Smooth muscle cell (in vitro differentiated cells): ENCODE results near the gene TMEM178B. TPM values are rescaled to one million over a fixed set of nuclear protein-coding genes. Genes with fewer than 3 reads are reported as not detected.

Experiments used
- DNase-seq: peaks from one replicate; lab custom pipeline; 2025; ENCODE audit not compliant: unreplicated experiment; lab: John Stamatoyannopoulos, UW
- H2AFZ ChIP-seq: fragments of 200-600 bp; sonication (generic); 2 replicates; pipeline ENCODE4 v1.6.0; 2016; ENCODE audit warnings: antibody characterized with exemption, low read depth, mild to moderate bottlenecking
- H3F3A ChIP-seq: fragments of 200-600 bp; sonication (generic); 2 replicates; pipeline ENCODE4 v1.6.0; 2017; ENCODE audit warnings: antibody characterized with exemption, low read depth
- H3K27ac ChIP-seq: fragments of 200-600 bp; sonication (generic); 2 replicates; pipeline ENCODE4 v1.5.1; 2016; ENCODE audit warnings: low read depth, mild to moderate bottlenecking
- H3K27me3 ChIP-seq: fragments of 200-600 bp; sonication (generic); 2 replicates; pipeline ENCODE4 v1.6.1; 2016; ENCODE audit warnings: low read depth, mild to moderate bottlenecking
- H3K36me3 ChIP-seq: fragments of 200-600 bp; sonication (generic); 2 replicates; pipeline ENCODE4 v1.5.1; 2016; ENCODE audit warnings: low read depth
- H3K4me1 ChIP-seq: fragments of 200-600 bp; sonication (generic); 2 replicates; pipeline ENCODE4 v1.5.1; 2016; ENCODE audit warnings: low read depth
- H3K4me2 ChIP-seq: fragments of 200-600 bp; sonication (generic); 2 replicates; pipeline ENCODE4 v1.6.0; 2016; ENCODE audit warnings: mild to moderate bottlenecking
- H3K4me3 ChIP-seq: fragments of 200-600 bp; sonication (generic); 2 replicates; pipeline ENCODE4 v1.5.1; 2016; ENCODE audit warnings: mild to moderate bottlenecking
- H3K79me2 ChIP-seq: fragments of 200-600 bp; sonication (generic); 2 replicates; pipeline ENCODE4 v1.6.0; 2016; ENCODE audit warnings: low read depth, mild to moderate bottlenecking
- H3K9ac ChIP-seq: fragments of 200-600 bp; sonication (generic); 2 replicates; pipeline ENCODE4 v1.6.0; 2016; ENCODE audit warnings: low read depth
- H3K9me3 ChIP-seq: fragments of 200-600 bp; sonication (generic); replicated peaks from 2 replicates; pipeline ENCODE4 v1.5.1; 2016; ENCODE audit warnings: low read depth
- H4K20me1 ChIP-seq: fragments of 200-600 bp; sonication (generic); 2 replicates; pipeline ENCODE4 v1.6.0; 2016; ENCODE audit warnings: low read depth
- CTCF ChIP-seq: fragments of 200-600 bp; sonication (generic); IDR thresholded peaks from 2 replicates; pipeline ENCODE4 v1.5.1; 2017; ENCODE audit warnings: borderline replicate concordance, mild to moderate bottlenecking, antibody characterized with exemption; ENCODE audit not compliant: insufficient read depth, poor library complexity, severe bottlenecking
- WGBS: methylation state at CpG from one replicate; pipeline ENCODE4 v1.1.7; 2016; ENCODE audit warnings: low lambda C conversion rate; 5-methylcytosine and 5-hydroxymethylcytosine counted together
- polyA plus RNA-seq: library from polyadenylated mRNA; unstranded; fragments of >200 nt; fragmentation: Nextera tagmentation; extraction: Ambion mirVana; gene quantifications from 2 replicates; pipeline ENCODE4 v1.2.1, GENCODE V29; 2016
- total RNA-seq: library from RNA; depleted of rRNA; stranded (reverse); fragments of >200 nt; gene quantifications from 2 replicates; pipeline ENCODE4 v1.2.3, GENCODE V29; 2014

Gene TMEM178B
- total and polyA plus RNA-seq, 2 experiments from 2014 or later, result 0.72 TPM; not detected in 1

GRCh38 chr7:141522657-141523342 lies 448.9 kb downstream of the TMEM178B start:
- Histone ChIP-seq H3K27ac (no peak overlapping the region), H3F3A (no peaks in the 10 kb centered on the region), H4K20me1 (no peaks in the 10 kb centered on the region), H3K79me2 (no peaks in the 10 kb centered on the region), H3K4me2 (no peak overlapping the region), H2AFZ (no peak overlapping the region), H3K4me1 (no peaks in the 10 kb centered on the region), H3K36me3 (no peaks in the 10 kb centered on the region), H3K27me3 (no peaks in the 10 kb centered on the region), H3K4me3 (no peak overlapping the region), H3K9ac (no peak overlapping the region), H3K9me3 (no peaks in the 10 kb centered on the region)
- WGBS, result 52% methylated on average over 3 of the region's 3 CpGs
- no peak for DNase-seq
- TF ChIP-seq CTCF, result no peak

- Histone ChIP-seq H2AFZ (no peak overlapping the region), H3K9me3 (no peaks in the 10 kb centered on the region), H3K4me1 (no peaks in the 10 kb centered on the region), H3K4me2 (no peak overlapping the region), H3F3A (no peaks in the 10 kb centered on the region), H3K9ac (no peak overlapping the region), H4K20me1 (no peaks in the 10 kb centered on the region), H3K4me3 (no peak overlapping the region), H3K27me3 (no peaks in the 10 kb centered on the region), H3K79me2 (no peaks in the 10 kb centered on the region), H3K36me3 (no peaks in the 10 kb centered on the region), H3K27ac (no peak overlapping the region)
- no peak for TF ChIP-seq CTCF
- no peak for DNase-seq
These were observed 452.2 kb downstream of the TMEM178B start for GRCh38 chr7:141525973-141526514.

GRCh38 chr7:141527076-141527475 lies 453.2 kb downstream of the TMEM178B start:
- Histone ChIP-seq H3K79me2 (no peaks in the 10 kb centered on the region), H3F3A (no peaks in the 10 kb centered on the region), H4K20me1 (no peaks in the 10 kb centered on the region), H3K4me2 (no peak overlapping the region), H3K4me1 (no peaks in the 10 kb centered on the region), H2AFZ (no peak overlapping the region), H3K27ac (no peak overlapping the region), H3K27me3 (no peaks in the 10 kb centered on the region), H3K9me3 (no peaks in the 10 kb centered on the region), H3K36me3 (no peaks in the 10 kb centered on the region), H3K4me3 (no peak overlapping the region), H3K9ac (no peak overlapping the region)
- 96% methylated on average over 4 of the region's 4 CpGs for WGBS
- no peak for TF ChIP-seq CTCF
- no peak for DNase-seq

- no peak overlapping the region for H3K4me2 ChIP-seq
- 99% methylated on average over 3 of the region's 3 CpGs for WGBS
- no peak overlapping the region for H2AFZ ChIP-seq
- H3K27me3 ChIP-seq, result no peaks in the 10 kb centered on the region
- H3K4me1 ChIP-seq, result no peaks in the 10 kb centered on the region
- H4K20me1 ChIP-seq, result no peaks in the 10 kb centered on the region
- H3K4me3 ChIP-seq, result no peak overlapping the region
- no peaks in the 10 kb centered on the region for H3K36me3 ChIP-seq
- H3K79me2 ChIP-seq, result no peaks in the 10 kb centered on the region
- no peaks in the 10 kb centered on the region for H3K9me3 ChIP-seq
- no peaks in the 10 kb centered on the region for H3F3A ChIP-seq
- no peak overlapping the region for H3K27ac ChIP-seq
- TF ChIP-seq CTCF, result no peak
- H3K9ac ChIP-seq, result no peak overlapping the region
- DNase-seq, result no peak
These were observed 454.5 kb downstream of the TMEM178B start for GRCh38 chr7:141528399-141528798.
